GM18517 (cell line): ENCODE results near the gene SMIM32.

ENCODE experiments used
- ATAC-seq: cut with Tn5 transposase; IDR thresholded peaks from one replicate; pipeline ENCODE4 v1.9.1; 2021; ENCODE audit warnings: mild to moderate bottlenecking, moderate library complexity; ENCODE audit not compliant: unreplicated experiment

Gene SMIM32

DNA sequence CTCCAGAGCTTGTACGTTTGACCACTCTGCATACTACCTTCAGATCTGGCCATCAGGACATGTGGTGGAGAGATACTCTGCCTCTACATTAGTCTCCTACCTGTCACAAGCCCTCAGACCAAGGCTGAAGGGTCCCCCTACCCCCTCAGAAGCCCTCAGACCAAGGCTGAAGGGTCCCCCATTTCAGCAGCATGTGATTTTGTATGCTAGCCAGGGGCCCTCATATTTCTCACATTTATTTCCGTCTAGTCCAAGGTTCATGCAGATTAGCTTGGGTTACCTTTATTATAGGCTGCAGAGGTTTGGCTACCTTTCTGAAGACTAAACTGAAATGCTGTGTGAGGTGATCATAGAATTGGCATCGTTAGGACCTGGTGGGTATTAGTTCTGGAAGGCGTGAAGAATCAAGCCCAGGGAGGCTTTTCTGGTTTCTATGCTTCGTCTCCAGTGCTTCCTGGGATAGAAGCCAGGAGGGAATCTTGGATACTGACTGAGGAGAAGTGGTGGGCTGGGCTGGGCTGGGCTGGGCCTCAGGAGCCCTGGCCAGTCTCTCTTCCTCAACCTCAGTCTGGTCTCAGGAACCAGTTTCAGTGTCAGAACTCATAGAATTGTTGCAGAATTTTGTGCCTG is 2.8 kb downstream of the SMIM32 start:
- ATAC-seq: no peak

DNA sequence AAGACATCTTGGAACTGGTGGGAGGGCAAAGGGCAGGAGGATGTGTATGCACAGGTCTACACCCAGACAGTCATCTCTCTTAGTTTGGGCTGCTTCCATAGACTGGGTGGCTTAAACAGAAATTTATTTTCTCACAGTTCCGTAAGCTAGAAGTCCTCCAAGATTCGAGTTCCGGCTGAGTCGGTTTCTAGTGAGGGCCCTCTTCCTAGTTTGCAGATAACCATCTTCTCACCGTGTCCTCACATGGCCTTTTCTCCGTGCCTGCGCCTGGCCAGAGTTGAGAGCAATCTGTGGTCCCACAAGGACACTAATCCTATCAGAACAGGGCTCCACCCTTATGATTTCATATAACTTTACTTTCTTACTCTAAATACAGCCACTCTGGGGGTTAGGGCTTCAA is 4.1 kb downstream of the SMIM32 start:
- no peak for ATAC-seq

DNA sequence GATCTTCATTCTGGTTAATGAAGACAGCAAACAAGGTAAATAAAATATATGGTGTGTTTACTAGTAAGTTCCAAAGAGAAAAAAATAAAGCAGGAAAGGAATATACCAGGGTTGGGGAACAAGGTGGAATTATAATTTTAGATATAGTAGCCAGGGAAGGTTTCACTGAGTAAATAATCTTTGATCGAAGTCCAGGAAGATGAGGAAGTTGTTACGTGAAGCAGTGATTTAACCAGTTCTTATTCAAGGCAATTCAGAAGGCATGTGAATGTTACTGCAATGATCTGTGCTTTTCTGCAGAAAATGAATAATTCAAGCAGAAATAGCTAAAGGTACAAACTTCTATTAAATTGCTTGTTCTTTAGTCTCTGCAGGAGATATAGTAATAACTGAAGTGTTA is 6.2 kb downstream of the SMIM32 start:
- ATAC-seq: no peak

DNA sequence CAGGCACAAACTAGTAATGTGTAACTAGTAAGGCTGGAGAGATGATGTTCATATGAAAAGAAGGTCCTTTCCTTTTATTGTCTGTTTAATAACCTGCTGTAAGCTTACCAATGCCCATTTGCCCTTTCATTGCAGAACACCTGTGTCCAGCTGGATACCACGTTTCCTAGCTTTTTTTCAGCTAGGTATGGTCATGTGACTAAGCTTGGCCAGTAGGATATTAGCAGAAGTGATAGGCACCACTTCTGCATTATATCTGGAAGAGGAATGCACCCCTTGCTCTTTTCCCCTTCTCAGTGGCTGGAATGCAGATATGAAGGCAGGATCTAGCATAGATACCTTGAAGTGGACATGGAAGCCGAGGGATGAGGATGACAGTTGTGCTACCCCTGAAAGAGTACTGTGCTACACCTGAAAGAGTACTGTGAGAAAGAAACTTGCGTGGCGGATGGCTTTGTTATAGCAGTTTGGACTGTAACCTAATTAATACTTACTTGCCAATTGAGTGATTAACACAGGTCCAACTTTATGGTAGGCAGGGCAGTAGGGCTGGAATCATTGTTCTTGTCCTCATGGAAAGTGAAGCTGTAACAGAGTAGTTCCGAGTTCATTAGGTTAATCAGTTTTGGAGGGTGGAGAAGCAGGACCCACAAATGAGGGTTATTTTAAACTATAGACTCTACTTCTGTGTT is 6.8 kb downstream of the SMIM32 start:
- no peak for ATAC-seq

DNA sequence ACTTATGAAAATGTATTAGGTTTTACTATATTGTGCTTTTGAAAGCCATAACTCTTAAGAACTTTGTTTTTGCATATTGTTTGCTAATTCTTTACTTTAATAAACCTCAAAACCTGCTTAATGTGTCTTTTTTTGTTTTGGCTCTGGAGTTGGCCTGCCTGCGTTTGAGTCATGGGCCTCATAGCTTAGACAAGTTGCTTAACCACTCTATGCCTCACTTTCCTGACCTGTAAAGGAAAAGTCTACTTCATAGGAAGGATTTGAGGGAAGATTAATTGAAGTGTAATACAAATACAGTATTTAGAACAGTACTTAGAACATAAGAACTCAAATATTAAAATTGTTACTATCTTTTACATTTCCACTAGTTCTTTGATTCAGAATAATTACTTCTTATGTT is 10.3 kb downstream of the SMIM32 start:
- no peak for ATAC-seq

DNA sequence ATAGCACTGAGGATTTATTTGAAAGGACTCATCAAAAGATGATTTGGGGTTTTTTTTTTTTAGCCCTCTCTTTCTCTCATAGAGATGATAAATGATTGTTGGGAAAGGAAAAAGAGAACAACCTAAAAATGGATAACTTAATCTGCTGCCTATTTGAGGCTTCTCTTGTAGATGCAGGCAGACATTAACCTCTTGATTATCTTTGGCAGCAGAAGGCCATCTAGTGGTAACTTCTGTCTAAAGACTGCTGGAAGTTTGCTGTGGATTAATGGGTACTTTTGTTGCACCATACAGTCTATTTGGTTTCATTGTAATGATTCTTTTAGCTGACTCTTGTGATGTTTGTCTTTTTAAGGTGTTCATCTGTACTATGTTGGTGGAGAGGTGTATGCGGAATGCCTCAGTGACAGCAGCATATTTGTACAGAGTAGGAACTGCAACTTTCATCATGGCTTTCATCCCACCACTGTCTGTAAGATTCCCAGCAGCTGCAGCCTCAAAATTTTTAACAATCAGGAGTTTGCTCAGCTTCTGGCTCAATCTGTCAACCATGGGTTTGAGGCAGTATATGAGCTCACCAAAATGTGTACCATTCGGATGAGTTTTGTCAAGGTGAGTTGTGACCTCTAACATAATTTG is 18.8 kb downstream of the SMIM32 start:
- ATAC-seq: no peak

DNA sequence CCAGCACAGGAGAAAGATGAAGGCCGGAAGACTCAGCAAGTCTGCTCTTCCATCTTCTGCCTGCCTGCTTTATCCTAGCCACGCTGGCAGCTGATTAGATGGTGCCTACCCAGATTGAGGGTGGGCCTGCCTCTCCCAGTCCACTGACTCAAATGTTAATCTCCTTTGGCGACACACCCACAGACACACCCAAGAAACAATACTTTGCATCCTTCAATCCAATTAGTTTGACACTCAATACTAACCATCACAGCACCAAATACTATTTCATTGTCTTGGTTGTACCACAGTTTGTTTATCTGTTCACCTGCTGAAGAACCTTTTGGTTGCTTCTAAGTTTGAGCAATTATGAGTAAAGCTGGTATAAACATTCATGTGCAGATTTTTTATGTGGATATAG is 23.7 kb downstream of the SMIM32 start:
- no peak for ATAC-seq

DNA sequence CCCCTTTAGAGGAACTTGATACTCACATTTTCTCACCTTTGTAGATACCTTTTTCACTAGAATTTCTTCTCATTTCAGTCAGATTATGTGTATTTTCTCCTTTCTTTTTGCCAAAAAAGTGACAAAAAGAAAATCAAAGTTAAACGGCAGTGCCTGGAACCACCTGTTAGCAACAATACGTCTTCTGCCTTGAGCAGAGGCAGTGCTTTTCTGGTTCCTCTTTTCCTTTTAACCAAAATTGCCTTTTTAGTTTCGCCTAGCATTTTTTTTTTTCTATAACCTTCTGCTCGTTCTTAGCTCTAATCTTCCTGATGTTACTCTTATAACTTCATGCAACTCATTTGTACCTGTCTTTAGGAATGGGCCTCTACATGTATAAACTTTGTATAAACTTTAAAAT is 26.1 kb downstream of the SMIM32 start:
- ATAC-seq: peak; percentile 71

DNA sequence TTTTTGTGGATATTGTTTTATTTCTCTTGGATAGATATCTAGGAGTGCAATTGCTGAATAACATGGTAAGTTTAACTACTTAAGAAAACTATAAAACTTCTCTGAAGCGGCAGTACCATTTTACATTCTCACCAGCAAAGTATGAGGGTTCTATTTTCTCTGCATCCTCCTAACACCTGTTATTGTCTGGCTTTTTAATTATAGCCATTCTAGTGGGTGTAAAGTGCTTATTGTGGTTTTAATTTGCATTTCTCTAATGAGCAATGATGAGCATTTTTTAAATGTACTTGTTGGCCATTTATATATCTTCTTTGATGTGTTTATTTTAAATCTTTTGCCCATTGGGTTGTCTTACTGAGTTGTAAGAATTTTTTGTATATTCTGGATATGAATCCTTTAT is 28.7 kb downstream of the SMIM32 start:
- peak; percentile 57 for ATAC-seq

DNA sequence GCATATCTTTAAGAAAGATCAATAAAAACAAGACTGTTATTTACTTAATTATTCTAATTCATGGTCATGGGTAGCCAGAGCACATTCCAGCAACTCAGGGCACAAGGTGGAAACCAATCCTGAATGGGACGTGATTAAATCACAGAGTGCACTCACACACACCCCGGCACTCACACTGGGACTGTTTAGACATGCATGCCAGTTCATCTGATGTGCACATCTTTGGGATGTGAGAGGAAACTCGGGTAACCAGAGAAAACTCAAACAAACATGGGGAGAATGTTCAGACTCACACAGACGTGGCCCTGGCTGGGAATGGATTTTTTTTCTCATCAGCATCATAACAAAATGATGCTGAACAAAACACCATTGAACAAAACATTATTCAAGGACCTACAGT is 31.0 kb downstream of the SMIM32 start:
- no peak for ATAC-seq

DNA sequence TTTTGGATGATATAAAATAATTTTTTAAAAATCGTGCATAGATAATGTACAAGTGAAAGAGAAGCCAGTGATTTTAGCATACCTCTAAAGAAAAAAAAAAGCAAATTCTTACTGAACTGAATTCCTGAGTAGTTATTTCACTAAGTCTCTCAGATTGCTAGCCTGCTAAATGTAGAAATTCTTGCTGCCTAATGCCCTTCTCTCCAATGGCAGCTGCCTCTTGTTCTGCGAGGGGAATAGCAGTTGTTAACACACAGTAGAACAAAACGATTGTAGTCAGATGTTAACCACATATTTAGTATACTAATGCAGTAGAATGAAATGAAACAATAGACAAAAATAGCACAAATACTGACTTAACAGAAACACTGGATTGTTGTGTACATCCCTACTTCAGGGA is 33.5 kb downstream of the SMIM32 start:
- ATAC-seq: no peak

DNA sequence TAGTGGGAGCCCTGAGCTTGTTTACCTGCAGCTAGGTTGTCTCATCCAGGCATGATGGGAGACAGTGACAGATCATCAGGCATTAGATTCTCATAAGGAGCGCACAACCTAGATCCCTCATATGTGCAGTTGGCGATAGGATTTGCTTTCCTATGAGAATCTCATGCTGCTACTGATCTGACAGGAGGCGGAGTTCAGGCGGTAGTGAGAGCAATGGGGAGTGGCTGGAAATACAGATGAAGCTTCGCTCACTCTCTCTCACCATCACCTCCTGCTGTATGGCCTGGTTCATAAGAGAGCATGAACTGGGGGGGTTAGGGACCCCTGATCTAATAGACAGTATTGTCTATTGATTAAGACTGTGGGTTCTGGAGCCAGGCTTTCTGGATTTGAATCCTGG is 35.4 kb downstream of the SMIM32 start:
- ATAC-seq: no peak

DNA sequence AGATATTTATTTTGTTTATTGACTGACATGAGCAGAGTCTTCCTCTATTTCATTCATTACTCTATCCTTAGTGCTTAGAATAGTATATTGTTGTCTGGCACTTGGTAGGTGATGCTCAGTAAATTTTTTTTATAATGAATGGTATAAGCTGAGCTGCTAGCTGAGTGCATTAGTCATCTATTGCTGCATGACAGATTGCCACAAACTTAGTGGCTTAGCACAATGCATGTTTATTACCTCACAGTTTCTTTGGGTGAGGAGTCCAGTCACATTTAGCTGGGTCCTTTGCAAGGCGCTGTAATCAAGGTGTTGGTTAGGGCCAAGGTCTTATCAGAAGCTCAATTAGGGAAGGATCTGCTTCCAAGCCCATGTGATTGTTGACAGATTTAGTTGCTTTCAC is 37.2 kb downstream of the SMIM32 start:
- ATAC-seq: no peak

DNA sequence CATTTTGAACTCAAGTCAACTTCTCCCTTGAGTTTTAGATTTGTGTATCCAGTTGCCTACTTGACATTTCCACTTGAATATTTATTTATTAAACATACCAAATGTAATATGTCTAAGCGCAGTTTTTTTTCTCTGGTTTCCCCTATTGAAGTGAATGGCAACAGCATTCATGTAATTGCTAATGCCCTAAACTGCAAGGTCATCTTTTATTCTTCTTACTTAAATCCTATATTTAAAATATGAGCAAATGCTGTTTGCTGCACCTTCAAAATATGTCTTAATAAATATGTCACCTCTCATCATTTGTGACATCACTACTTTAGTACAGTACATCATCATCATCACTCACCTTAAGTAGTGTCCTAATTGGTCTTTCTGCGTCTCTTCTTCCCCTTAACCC is 37.9 kb downstream of the SMIM32 start:
- no peak for ATAC-seq

DNA sequence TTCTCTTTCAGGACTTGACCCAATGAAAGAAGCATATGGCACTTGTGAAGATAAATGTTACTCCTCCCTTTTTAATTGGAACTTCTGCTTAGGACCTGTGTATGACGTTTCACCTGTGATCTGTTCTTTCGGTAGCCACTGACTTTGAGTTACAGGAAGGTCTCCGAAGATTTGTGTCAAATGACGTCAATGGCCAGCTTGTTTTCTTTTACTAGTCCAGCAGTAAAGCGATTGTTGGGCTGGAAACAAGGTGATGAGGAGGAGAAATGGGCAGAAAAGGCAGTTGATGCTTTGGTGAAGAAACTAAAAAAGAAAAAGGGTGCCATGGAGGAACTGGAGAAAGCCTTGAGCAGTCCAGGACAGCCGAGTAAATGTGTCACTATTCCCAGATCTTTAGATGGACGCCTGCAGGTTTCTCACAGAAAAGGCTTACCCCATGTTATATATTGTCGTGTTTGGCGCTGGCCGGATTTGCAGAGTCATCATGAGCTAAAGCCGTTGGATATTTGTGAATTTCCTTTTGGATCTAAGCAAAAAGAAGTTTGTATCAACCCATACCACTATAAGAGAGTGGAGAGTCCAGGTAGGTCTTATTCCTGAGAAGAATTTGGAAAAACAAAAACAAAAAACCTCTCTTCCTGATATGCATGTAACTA is 39.3 kb downstream of the SMIM32 start:
- ATAC-seq: no peak

DNA sequence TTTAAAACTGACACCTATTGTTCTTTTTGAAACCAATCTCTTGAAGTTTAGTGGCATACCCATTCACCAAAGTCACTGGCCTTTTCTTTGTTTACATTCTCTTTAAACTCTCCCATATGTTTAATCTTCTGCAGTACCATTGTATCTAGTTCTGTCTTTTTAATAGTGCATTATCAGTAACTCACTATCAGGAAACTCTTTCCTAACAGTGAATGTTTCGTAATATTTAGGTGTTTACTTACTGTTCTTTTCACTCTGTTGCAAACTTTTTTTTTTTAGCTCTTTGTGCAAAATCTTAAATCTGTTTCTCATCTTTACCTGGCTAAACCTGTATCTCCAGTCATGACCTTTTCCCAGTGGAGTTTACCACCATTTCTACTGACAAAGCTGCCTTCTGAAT is 43.1 kb downstream of the SMIM32 start:
- ATAC-seq: no peak

DNA sequence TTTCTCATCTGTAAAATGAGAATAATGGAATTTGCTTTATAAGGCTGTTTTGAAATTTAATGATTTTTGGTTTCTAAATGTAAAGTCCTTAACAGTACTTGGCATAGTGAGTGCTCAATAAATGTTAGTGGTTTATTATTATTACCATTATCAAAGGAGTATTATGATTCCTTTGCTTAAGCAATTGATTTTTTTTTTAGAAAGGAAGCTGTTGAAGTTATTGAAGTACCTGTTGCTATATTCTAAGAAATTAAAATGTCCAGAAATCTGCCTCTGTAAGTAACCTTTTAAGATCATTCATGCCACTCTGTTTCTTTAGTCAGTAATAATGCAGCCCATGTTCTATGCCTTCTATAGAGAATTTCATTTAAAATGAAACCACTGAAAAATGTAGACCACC is 45.3 kb downstream of the SMIM32 start:
- no peak for ATAC-seq

DNA sequence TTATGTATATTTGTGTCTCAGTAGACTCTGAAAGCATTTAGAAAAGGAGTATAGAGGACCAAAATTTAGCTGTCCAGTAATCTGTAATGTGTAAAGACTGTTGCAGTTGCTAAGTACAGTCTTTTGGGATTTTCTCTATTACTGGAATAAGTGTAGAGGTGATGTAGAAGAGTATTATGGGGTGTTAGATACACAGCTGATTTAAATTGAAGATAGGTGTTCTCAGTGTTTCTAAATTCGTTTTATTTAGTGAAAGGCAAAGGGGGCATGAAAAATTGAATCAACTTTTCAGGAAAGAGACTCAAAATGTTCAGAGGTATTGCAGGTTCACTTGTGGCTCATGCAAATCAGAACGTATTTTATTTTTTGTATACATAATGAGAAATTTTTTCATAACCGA is 46.8 kb downstream of the SMIM32 start:
- no peak for ATAC-seq

DNA sequence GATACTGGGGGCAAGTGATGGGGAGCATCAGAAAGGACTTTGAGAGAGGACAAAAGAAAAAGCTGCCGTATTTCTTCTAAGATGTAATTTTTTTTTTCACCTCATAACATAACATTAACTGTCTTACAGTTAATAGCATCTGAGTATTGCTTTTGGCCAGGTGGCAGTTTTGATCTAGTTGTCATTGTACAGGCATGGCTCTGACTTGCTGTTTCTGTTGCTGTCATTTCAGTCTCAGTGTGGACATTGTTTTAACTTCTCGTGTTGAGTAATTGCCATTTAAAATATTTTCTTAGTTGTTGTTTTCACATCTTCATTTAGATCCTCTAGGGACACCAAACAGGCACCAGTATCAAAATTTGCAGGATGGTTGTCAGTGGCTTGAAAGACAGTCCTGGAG is 47.9 kb downstream of the SMIM32 start:
- ATAC-seq: peak; percentile 63

DNA sequence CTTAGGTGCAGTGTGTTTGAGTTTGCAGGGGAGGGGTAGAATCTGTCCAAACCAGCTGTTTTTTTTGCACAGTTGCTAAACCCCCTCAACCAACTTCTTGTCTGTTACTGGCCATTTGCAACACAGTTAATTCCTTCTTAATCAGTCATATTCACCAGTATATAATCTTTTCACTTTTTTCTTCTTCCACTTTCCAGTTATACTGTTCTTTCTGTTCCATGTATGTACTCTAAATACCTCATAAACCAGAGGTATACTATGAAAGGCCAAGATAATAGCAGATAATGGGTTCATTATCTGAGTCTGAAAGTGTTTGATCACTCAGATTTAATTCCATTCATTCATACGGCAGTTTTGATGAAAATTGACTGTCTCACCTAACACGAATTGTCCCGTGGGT is 49.2 kb downstream of the SMIM32 start:
- ATAC-seq: no peak

DNA sequence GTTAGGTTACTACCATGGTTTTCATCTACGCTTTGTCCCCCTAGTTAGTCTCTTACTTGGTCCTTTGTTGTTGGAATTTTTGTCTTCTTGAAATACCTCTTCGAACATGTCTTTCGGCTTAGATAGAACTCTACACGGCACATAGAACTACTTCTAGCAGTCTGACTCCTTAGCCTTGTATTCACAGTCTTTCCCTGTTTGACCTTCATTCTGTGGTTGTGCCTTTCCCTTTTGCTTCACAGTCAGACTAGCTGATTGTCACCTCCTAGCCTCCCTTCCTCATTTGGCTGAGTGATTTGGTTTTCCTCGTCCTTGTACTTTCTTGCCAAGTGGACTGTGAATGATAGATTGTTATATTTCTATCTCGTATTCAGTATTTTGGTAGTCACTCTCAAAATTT is 49.6 kb downstream of the SMIM32 start:
- no peak for ATAC-seq

DNA sequence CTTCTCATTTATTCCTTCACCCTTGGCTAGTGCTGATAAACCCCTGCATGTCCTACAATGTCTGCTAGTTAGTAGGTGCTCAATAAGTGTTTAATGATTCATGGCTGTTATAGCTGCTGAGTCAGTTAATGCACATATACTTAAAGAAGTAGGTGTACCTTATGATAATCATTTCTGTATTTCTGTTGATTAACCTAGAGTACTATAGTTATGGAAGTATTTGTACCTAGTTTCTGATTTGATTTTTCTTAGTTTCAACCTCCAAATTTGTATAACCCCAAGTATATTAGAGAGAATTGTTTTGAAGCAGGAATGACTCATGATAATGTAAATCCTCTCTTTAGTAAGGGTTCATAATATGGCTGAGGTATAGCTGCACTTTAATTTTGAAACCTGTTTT is 51.4 kb downstream of the SMIM32 start:
- peak; percentile 92 for ATAC-seq
